ENCODE data around the gene COPZ2.
"Not testable (repeated sequence)": the region's sequence is repeated elsewhere in the genome, so short reads cannot be mapped to it uniquely, and the experiment has no call there.

The COPZ2 gene

DNA sequence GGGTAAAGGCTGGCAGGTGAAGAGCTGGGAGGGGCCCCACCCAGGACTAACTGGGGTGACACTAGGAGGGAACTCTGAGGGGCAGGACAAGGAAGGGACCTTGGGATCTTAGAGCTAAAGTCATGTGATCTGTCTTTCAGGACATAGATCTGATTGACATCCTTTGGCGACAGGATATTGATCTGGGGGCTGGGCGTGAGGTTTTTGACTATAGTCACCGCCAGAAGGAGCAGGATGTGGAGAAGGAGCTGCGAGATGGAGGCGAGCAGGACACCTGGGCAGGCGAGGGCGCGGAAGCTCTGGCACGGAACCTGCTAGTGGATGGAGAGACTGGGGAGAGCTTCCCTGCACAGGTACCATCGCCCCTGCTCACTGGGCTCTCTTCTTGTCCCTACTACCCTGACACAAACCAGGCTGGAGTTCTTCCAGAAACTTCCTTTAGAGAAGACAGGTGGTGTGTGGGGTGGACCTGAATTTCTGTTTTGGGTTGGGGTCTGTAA, 18.7 kb upstream of the COPZ2 start:
- in situ Hi-C loops (cut with MboI; ENCODE audit: low sequenced_read_pairs), result no loop called here

DNA sequence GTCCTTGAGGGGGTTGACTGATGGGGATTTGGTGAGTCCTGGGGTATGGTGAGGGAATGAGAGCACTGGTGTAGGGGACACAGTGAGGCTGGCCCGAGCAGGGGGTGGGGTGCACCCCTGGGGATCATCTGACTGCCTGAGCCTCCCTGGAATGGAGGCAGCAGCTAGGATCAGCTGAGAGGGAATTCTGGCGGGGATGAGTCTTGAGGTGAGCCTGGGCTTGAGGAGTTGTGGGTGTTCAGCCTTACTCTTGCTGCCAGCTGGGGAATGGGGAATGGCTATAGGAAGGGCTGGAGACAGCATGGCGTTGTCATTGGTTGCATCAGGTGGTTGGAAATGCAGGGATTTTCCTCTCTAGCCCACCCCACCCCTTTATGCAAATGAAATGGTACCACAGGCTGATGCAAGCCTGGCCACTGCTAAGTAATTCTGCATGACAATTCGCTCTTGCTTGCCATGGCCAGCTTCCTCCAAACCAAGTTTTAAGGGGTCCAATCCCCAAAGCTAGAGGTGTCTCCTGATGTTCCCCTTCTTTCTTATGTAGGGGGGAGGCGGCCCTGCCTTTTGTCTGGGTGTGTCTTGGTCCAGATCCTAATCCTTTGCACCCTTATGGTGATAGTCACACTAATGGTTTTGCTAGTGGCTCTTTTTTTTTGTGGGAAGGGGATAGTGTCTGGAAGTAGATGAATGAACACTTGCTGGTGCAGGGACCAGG, 18.1 kb upstream of the COPZ2 start:
- in situ Hi-C loops (cut with MboI; ENCODE audit: low sequenced_read_pairs), result no loop called here

DNA sequence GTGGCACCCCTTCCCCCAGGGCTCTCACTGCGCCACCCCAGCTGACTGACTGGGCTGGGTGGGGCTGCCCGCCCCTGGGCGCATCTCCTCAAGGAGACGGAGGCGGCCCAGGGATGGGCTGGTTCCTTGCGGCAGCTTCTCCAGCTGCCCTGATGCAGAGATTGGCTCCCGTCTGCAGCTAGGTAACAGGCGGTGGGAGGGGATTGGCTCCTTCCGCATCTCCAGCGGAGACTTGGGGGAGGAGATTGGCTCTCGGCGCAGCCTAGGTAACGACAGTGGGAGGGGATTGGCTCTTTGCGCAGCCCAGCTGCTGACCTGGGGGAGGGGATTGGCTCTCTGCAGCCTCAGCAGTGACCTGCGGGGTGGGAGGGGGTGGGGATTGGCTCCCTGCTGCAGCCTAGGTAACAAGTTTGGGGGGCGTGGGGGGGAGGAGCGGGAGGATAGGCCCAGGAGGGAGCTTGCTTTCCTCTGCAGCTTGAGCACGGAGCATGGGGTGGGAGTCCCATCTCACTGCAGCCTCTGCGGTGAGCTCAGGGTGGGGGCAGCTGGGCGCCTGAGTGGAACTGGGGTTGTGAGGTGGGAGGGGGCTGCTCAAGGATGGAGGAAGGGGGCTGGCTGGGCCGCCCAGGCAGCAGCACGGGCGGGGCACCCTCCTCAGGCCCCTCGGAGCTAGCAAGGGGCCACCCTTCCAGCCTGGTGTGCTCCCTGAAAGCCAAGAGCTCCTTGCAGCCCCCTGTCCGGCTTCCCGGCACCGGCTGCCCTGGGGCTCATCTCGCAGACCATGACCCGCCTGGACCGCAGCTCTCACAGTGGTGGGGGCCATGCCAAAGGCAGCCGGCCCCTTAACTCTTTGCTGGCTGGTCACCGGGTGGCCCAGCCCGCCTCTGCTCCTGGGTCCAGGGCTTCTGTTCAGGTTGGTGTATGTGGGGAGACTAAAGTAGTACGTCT, 16.9 kb upstream of the COPZ2 start:
- in situ Hi-C loops (cut with MboI; ENCODE audit: low sequenced_read_pairs), result no loop called here

DNA sequence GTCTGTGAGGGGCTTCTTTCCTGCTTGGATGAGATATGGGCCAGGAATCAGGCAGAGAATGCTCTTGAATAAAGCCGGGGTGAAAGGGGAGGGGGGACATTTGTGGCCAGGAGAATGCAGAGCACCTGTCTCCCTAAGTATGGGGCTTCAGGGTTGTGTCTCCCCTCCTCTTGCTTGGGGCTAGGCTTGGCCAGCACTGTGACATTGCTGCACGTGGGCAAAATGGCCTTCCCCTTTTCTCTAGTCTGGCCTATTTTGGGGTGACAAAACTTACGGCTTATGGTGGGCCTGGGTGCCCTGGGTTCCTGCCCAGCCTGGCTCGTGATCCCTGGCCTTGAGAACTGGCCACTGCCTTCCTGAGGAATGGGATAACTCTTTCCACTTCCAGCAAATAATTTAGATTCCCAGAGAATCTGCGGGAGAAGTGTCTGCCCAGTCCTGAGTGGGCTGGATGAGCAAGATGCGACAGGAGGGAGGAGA, 16.2 kb upstream of the COPZ2 start:
- in situ Hi-C loops (cut with MboI; ENCODE audit: low sequenced_read_pairs), result no loop called here

DNA sequence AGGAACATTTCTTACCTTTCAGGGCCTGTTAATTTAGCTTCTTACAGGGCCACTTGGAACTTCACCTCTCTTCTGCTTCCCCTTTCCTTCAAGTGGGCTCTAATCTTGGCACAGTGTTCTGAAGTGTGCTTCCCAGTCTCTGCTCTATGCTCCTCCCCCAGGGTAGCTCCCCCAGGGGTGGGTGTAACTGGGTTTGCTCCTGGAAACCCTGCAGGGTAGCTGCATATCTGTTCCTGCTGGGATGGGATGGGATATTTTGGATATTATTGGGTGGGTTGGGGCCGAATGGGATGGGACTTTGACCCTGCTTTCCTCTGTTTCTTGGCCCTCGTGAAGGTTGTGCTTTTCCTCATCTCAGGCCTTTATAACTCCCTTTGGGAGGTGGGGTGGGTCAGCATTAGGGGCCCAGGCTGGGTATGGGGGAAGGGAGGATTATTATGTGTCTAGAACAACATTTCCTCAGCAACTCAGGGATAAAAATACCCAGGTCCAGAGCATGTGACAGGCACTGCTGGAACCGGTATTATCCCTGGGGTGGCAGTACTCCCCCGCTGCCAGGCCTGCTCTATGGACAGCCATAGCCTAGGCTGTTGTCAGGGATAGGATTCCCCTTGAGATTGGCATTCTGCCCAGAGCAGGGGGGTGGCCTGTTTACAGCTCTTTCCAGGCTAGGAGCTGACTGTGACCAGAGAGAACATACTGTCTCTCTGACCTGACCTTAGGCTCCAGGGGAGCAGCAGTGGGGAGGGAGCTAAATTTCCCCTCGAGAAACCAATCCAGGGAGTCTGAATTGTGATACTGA, 15.6 kb upstream of the COPZ2 start:
- in situ Hi-C loops (cut with MboI; ENCODE audit: low sequenced_read_pairs), result no loop called here

DNA sequence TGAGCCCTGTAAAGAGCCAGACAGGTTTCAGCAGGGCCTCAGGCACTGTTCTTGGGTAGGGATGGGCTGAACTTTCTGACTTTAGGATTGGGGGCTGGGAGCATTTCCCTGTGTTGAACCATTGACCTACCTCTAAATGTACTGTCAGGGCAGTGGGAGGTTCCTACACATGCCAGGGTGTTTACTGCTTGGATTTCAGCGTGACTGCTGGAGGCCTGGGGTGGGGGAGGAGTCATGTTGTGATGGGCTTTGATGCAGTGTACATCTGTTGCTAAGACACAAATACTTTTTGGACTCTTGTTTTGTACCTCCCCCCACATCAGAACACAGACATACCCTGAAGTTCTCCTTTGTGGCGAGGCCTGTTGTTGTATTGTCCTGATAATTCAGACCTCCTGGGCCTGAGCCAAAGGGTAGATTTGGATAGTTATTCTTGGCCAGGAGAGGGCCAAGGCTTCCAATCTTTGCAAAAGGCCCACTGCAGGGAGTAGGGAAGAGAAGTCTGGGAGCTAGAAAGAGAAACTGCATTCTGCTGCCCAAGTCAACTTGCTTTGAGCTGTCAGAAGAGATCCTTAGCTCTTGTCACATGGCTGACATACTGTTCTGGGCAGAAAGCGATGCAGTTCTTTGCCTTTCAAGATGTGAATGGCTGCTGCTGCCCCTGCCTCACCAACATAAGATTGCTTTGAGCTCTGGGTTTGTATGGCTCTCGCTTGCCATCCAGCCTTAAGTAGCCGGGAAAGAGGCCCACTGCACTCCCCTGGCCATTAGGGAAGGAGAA, 14.3 kb upstream of the COPZ2 start:
- in situ Hi-C loops (cut with MboI; ENCODE audit: low sequenced_read_pairs), result no loop called here

DNA sequence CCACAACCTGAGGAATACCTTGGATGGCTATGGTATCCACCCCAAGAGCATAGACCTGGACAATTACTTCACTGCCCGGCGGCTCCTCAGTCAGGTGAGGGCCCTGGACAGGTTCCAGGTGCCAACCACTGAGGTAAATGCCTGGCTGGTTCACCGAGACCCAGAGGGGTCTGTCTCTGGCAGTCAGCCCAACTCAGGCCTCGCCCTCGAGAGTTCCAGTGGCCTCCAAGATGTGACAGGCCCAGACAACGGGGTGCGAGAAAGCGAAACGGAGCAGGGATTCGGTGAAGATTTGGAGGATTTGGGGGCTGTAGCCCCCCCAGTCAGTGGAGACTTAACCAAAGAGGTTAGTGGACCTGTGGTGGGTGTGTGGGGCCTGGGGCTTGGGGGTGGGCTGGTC, 13.7 kb upstream of the COPZ2 start:
- in situ Hi-C loops (cut with MboI; ENCODE audit: low sequenced_read_pairs), result no loop called here

DNA sequence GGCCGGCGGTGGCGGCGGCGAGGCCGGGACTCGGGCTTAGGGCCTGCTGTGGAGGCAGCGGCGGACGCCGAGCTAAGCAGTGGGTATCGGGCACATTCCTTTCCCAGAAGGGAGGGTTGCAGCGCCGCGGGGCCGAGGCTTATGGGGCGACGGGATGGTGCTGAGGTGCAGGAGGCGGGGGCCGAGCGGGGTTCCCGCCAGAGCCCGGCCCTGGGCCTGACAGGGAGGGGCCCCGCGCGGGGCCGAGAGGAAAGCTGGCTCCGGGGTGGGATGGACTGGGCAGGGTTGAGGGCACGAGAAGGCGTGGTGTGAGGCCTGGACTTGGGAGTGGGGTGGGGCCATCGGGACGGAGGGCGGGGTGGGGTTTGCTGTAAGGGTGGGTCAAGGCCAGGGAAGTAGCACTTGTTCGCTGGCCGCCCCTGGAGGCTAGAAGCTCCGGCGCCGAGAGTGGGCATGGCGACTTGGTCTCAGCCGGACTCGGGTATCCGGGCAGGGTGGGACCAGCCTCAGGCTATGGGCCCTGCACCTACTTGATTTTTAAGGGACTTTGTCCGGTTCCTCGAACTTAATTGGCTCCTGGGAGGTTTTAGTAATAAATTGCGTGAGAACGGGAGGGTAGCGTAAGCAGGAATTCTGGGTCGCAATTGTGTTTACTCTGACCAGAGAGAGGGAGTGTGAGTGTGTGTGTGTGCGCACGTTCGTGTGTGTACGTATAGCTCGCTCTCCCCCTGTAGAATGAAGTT, 11.0 kb upstream of the COPZ2 start:
- in situ Hi-C loops (cut with MboI; ENCODE audit: low sequenced_read_pairs), result no loop called here

DNA sequence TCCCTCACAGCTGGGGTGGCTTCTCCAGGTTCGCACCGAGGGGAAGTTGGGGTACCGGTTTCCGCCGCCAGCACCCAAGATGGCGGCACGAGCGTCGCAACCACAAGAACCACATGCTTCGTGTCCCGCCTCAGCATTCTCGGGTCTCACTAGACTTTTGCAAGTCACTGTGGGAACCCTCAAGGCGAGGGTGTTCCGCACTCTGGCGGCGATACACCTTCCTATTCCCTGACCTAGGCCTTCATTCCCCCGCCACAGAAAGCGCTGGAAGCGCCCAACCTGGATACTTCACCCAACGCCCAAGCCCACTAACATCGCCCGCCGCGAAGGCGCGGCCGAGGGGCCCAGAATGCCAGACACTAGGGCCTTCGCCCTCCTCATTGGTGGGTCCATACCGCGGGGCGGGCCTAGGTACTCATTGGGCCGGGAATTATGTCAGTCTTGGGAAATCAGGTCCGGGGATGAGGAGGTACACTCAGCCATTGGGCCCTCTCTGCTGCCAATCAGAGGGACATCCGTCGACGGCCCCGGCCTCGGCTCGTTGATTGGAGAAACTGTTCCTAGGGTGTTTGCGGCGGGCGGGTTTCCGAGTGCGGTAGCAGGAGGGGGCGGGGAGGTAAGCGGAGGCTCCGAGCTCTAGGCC, 10.3 kb upstream of the COPZ2 start, which contains the start of gene NFE2L1:
Gene NFE2L1 (plus strand): TSS at position 619 of the 643 bp plus-strand sequence. CDS start 2,760 bp downstream, outside the sequence.
- in situ Hi-C loops (cut with MboI; ENCODE audit: low sequenced_read_pairs), result no loop called here

DNA sequence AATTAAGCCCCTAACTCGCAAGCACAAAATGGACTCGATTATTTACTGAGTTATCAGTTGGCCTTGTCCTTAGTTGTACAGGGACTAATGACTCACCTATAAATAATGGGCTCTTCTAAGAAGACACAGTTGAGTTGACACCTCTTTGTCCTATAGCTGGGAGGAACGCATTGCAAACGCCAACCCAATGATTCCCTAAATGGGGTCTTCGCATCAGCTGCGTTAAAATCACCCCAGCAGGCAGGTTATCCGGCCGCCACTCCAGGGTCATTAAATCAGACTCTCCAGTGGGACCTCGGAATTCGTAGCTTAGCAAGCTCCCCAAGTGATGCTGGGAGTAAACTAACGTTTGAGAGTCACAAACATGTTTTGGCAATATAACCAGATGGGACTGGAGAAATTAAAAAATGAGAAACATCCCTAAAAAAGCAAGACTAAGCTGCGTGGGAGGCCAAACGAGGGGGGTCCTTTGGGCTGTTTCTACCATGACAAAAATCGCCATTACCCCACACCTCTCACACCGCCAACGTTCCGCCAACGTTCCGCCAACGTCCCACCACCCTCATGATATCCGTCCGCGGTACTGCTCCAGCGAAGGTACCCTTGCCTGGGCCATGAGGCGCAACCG, 9.6 kb upstream of the COPZ2 start:
- in situ Hi-C loops (cut with MboI; ENCODE audit: low sequenced_read_pairs), result no loop called here

DNA sequence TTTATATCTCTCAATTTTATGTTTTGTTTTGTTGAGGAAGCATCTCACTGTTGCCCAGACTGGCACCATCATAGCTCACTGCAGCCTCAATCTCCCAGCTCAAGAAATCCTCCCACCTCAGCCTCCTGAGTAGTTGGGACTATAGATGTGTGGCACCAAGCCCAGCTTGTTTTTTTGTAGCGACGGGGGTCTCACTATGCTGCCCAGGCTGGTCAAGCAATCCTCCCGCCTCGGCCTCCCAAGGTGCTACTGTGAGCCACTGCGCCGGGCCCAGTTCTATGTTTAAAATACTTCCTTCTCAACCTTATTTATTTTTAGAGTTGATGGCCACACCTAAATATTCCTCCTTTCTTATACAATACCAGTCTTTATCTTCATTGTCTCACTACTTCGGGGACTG, 8.7 kb upstream of the COPZ2 start:
- in situ Hi-C loops (cut with MboI; ENCODE audit: low sequenced_read_pairs), result no loop called here

DNA sequence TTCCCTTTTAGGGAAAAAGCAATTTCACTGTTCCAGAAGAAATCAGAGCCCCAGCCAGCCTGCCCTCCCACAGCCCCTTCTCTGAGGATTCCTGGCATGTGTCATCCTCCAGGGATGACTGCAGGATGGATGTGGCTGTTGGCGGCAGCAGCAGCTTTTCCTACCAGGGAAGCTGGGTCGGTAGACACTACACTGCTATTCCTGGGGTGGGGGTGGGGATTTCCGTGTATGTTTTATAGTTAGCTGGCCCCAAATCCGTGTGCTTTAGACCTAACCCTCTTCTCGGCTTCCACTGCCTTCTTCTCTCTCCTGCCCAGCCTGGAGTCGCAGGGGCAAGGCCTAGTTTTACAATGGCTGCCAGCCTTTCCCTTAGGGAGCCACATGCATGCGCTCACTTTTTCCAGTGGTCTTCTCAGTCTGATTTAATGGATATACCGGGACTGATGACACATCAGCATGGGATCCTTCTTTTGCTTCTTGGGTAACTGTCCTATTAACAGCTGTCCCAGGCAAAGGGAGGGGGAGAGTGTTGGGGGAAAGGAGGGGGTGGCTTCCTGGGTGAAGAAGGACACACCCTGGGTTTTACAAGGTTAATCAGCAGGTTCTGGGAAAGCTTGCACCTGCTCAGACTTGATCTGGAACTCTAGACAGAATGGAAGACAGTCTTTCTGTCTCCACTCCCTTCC, 7.9 kb upstream of the COPZ2 start:
- in situ Hi-C loops (cut with MboI; ENCODE audit: low sequenced_read_pairs), result no loop called here

DNA sequence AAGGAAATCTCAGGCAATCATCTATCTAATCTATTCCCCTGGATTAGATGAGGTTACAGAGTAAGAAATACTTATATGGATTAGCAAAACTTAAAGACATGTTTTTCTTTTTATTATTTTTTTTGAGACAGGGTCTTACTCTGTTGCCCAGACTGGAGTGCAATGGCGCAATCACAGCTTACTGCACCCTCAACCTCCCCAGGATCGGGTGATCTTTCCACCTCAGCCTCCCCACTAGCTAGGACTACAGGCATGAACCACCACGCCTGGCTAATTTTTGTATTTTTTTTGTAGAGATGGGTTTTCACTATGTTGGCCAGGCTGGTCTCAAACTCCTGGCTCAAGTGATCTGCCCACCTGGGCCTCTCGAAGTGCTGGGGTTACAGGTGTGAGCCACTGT, 7.3 kb upstream of the COPZ2 start:
- in situ Hi-C loops (cut with MboI; ENCODE audit: low sequenced_read_pairs), result no loop called here

DNA sequence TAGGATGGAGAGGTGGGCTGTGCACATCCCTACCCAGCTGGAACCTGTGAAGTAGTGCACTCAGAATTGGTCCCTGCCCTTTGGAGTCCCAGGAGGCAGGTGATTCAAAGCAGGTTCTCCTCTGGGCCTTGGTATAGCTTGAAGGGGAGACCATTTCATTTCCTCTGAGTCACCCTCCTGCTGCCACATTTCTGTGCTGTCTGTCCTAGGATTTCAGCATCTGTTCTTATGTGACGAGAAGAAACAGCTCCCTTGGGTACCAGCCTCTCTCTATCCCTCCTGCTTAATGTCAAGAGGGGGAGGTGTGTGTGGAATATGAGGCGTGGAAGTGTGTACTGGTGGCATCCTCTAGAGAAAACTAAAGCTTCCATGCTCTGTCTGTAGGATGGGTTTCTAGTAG, 5.6 kb upstream of the COPZ2 start:
- in situ Hi-C loops (cut with MboI; ENCODE audit: low sequenced_read_pairs), result no loop called here

DNA sequence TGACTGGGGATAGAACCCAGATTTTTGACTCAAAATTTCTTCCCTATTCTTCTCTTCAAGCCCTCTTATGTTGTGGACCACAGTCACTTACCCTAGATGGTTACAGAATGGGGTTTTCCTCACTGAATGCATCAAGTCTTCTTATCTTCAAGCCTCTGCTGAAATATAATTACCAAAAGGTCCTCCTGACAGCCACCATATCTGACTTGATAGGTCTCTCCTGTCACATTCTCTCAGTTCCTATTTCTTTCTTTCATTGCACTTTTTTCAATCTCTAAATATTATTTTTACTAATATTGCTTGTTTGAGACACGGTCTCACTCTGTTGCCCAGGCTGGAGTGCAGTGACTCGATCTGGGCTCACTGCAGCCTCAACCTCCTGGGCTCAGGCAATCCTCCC, 1.1 kb upstream of the COPZ2 start:
- in situ Hi-C loops (cut with MboI; ENCODE audit: low sequenced_read_pairs), result no loop called here

DNA sequence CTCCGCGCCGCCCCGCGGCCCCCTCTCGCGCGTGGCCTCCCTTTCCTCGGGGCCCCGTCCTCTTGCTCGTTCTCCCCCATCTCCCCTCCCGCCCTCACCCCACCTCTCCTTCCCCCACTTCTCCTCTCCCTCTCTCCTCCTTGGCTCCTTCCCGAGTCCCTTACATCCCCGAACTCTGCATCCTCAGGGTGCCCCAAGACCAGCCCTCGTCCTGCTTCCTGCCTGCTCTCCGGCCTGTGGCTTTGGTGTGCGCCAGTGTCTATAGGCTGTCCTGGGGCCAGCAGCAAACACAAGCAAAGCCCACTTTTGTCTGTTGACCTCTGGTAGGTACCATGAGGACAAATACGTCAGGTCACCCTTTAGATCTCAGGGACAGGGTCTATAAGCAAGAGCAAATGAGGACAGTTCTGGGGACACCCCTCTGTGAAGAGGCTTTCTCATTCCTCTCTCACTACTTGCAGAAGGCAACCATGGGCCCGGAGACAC, 284 bp upstream of the COPZ2 start:
- in situ Hi-C loops (cut with MboI; ENCODE audit: low sequenced_read_pairs), result no loop called here

DNA sequence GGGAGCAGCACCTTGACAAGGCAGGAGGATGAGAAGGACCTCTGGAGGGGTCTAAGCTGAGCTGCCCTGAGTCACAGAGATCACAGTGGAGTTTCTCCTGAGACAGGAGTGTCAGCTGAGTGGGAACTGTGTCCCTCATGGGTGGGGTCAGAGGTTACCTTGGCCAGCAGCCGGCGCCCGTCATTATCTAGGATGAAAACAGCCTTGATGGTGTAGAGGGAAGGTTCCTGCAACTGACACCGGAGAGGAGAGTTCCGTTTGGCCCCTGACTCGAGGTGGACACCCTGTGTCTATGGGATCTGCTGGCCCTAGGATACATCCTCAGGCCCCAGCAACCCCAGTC, 933 bp downstream of the COPZ2 start:
- in situ Hi-C loops (cut with MboI; ENCODE audit: low sequenced_read_pairs), result no loop called here

DNA sequence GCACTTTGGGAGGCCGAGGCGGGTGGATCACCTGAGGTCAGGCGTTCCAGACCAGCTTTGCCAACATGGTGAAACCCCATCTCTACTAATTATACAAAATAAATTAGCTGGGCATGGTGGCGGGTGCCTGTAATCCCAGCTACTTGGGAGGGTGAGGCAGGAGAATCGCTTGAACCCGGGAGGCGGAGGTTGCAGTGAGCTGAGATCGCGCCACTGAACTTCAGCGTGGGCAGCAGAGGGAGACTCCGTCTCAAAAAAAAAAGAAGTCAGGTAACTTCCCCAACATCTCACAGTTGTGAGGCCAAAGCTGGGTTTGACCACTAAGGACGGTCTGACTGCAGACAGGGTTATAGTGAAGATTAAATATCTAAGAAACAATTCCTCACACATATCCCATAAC, 2.9 kb downstream of the COPZ2 start:
- in situ Hi-C loops (cut with MboI; ENCODE audit: low sequenced_read_pairs), result not testable (repeated sequence)

Measured in hTERT RPE-1 (cell line).